SK-MEL-5 (cell line): ENCODE results near the gene PTGR1. TPM values are rescaled to one million over a fixed set of nuclear protein-coding genes. Genes with fewer than 3 reads are reported as not detected.
"Not testable (repeated sequence)": the region's sequence is repeated elsewhere in the genome, so short reads cannot be mapped to it uniquely, and the experiment has no call there.

ENCODE experiments used
- DNase-seq: peaks from one replicate; pipeline ENCODE4 v3.0.0-alpha.2; 2016; ENCODE audit warnings: low read depth, low spot score
- in situ Hi-C: cut with HindIII; loops from 2 replicates; pipeline ENCODE4 v1.10.0; 2016; ENCODE audit warnings: low sequenced_read_pairs, high pct_unique_total_duplicates, low pct_unique_long_range_greater_than_20kb
- total RNA-seq: library from RNA; depleted of rRNA; stranded (reverse); fragments of >200 nt; shearing (Covaris generic); gene quantifications from 2 replicates; pipeline ENCODE4 v1.2.3, GENCODE V29; 2014

PTGR1 gene
- total RNA-seq, 1 experiment from 2014 or later: 29.2 TPM

- in situ Hi-C loops: no loop called here
- DNase-seq: peak; percentile 13
Observed at GRCh38 chr9:111622626-111623025, 23.2 kb upstream of the PTGR1 start.

GRCh38 chr9:111621895-111622480, 22.5 kb upstream of the PTGR1 start:
- in situ Hi-C loops: no loop called here
- DNase-seq: peak; percentile 74

GRCh38 chr9:111617349-111617748, 17.9 kb upstream of the PTGR1 start:
- in situ Hi-C loops, DNase-seq: not testable (repeated sequence)

- in situ Hi-C loops: no loop called here
Observed at GRCh38 chr9:111615928-111616327, 16.5 kb upstream of the PTGR1 start.

GRCh38 chr9:111613436-111614040, 14.1 kb upstream of the PTGR1 start:
- peak; percentile 16 for DNase-seq
- in situ Hi-C loops: no loop called here

More at GRCh38 chr9:111615928-111616327, 16.5 kb upstream of the PTGR1 start:
- no peak for DNase-seq

GRCh38 chr9:111610845-111611244, 11.4 kb upstream of the PTGR1 start:
- in situ Hi-C loops: no loop called here
- no peak for DNase-seq

GRCh38 chr9:111610149-111610548, 10.7 kb upstream of the PTGR1 start:
- in situ Hi-C loops: no loop called here
- no peak for DNase-seq

- in situ Hi-C loops: no loop called here
- DNase-seq: no peak
Observed at GRCh38 chr9:111605041-111605559, 5.7 kb upstream of the PTGR1 start.

GRCh38 chr9:111604054-111604615, 4.7 kb upstream of the PTGR1 start:
- in situ Hi-C loops: no loop called here
- no peak for DNase-seq

GRCh38 chr9:111603041-111603440, 3.6 kb upstream of the PTGR1 start:
- no peak for DNase-seq
- in situ Hi-C loops: no loop called here

- no peak for DNase-seq
- in situ Hi-C loops: no loop called here
Observed at GRCh38 chr9:111601237-111602018, 2.0 kb upstream of the PTGR1 start.

- no peak for DNase-seq
- in situ Hi-C loops: loop anchor here (25.0 kb wide), 1 partner anchor 87 kb away; no protein-coding TSS in a partner anchor
Observed at GRCh38 chr9:111599955-111600343, 502 bp upstream of the PTGR1 start.

GRCh38 chr9:111598733-111599091, 735 bp downstream of the PTGR1 start:
- in situ Hi-C loops: loop anchor here (25.0 kb wide), 1 partner anchor 89 kb away; no protein-coding TSS in a partner anchor
- peak; percentile 5 for DNase-seq

- peak; percentile 76 for DNase-seq
- in situ Hi-C loops: loop anchor here (25.0 kb wide), 1 partner anchor 89 kb away; no protein-coding TSS in a partner anchor
Observed at GRCh38 chr9:111597852-111598732, 1.4 kb downstream of the PTGR1 start.

- no peak for DNase-seq
Observed at GRCh38 chr9:111588846-111589245, 10.6 kb downstream of the PTGR1 start.

GRCh38 chr9:111586378-111586777, 13.1 kb downstream of the PTGR1 start:
- no peak for DNase-seq
- in situ Hi-C loops: loop anchor here (25.0 kb wide), 1 partner anchor 101 kb away; no protein-coding TSS in a partner anchor

More at GRCh38 chr9:111588846-111589245, 10.6 kb downstream of the PTGR1 start:
- in situ Hi-C loops: loop anchor here (25.0 kb wide), 1 partner anchor 98 kb away; no protein-coding TSS in a partner anchor

- in situ Hi-C loops: loop anchor here (25.0 kb wide), 1 partner anchor 104 kb away; no protein-coding TSS in a partner anchor
Observed at GRCh38 chr9:111582888-111583287, 16.6 kb downstream of the PTGR1 start.

More at GRCh38 chr9:111582888-111583287, 16.6 kb downstream of the PTGR1 start:
- DNase-seq: no peak
